ENCODE results near the gene KIR3DL2.
"Not testable (repeated sequence)": the region's sequence is repeated elsewhere in the genome, so short reads cannot be mapped to it uniquely, and the experiment has no call there.

DNA sequence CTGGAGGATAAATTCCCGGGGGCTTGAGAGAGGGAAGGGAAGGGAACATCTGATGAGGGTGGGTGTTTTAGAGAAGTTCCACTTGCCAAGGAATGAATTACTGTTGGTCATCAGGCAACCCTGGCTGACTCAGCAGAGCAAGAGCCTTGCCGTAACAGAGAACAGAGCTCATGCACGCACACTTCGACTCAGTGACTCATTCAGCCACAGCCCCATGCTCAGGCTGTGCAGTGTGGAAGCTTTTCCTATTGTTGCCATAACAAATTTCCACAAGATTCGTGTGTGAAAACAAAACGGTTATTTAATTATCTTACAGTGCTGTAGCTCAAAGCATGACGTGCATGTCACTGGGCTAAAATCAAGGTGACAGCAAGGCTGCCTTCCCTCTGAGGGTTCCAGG lies 9.2 kb downstream of the KIR3DL2 start:
- TF ChIP-seq, protein P1, sequence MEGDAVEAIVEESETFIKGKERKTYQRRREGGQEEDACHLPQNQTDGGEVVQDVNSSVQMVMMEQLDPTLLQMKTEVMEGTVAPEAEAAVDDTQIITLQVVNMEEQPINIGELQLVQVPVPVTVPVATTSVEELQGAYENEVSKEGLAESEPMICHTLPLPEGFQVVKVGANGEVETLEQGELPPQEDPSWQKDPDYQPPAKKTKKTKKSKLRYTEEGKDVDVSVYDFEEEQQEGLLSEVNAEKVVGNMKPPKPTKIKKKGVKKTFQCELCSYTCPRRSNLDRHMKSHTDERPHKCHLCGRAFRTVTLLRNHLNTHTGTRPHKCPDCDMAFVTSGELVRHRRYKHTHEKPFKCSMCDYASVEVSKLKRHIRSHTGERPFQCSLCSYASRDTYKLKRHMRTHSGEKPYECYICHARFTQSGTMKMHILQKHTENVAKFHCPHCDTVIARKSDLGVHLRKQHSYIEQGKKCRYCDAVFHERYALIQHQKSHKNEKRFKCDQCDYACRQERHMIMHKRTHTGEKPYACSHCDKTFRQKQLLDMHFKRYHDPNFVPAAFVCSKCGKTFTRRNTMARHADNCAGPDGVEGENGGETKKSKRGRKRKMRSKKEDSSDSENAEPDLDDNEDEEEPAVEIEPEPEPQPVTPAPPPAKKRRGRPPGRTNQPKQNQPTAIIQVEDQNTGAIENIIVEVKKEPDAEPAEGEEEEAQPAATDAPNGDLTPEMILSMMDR (IDR thresholded peaks at IDR 0.05; ENCODE audit: insufficient read depth, low read depth, low read length): not testable (repeated sequence)
- not testable (repeated sequence) for TF ChIP-seq EZH2 (IDR thresholded peaks at IDR 0.05; ENCODE audit: insufficient read depth, low read length)
